ENCODE data around the gene HTRA2.

GRCh38 chr2:74507145-74507925, 22.4 kb upstream of the HTRA2 start, which contains the start of gene PCGF1:
- TF ChIP-seq, protein P1, sequence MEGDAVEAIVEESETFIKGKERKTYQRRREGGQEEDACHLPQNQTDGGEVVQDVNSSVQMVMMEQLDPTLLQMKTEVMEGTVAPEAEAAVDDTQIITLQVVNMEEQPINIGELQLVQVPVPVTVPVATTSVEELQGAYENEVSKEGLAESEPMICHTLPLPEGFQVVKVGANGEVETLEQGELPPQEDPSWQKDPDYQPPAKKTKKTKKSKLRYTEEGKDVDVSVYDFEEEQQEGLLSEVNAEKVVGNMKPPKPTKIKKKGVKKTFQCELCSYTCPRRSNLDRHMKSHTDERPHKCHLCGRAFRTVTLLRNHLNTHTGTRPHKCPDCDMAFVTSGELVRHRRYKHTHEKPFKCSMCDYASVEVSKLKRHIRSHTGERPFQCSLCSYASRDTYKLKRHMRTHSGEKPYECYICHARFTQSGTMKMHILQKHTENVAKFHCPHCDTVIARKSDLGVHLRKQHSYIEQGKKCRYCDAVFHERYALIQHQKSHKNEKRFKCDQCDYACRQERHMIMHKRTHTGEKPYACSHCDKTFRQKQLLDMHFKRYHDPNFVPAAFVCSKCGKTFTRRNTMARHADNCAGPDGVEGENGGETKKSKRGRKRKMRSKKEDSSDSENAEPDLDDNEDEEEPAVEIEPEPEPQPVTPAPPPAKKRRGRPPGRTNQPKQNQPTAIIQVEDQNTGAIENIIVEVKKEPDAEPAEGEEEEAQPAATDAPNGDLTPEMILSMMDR (IDR thresholded peaks at IDR 0.05) = peak in 3 of 6 experiments; percentile 11 to 35 (median 21)
- peak in 1 of 2 donors; percentile 79 for TF ChIP-seq POLR2A (IDR thresholded peaks at IDR 0.05)
